ENCODE data around the gene PRR23E. TPM values are rescaled to one million over a fixed set of nuclear protein-coding genes. Genes with fewer than 3 reads are reported as not detected.

Gene PRR23E
- total RNA-seq, 3 donors from 2014 or later, result not detected

GRCh38 chr3:127182431-127182830 lies 10.5 kb upstream of the PRR23E start:
- ATAC-seq (no peak), DNase-seq (no peak)
- Histone ChIP-seq H3K4me1 (ENCODE audit: low read depth) (no peaks in the 10 kb centered on the region), H3K9me3 (no peaks in the 10 kb centered on the region), H3K4me3 (no peak overlapping the region), H3K36me3 (ENCODE audit: low read depth) (no peaks in the 10 kb centered on the region)
- no peak for TF ChIP-seq CTCF (IDR thresholded peaks at IDR 0.05)
- intact Hi-C loops (cut with DNase I, micrococcal nuclease), result no loop called here

- H3K9me3 ChIP-seq, result no peaks in the 10 kb centered on the region
- H3K4me3 ChIP-seq, result no peak overlapping the region
- DNase-seq (no peak), ATAC-seq (no peak)
- no peaks in the 10 kb centered on the region for H3K36me3 ChIP-seq (ENCODE audit: low read depth)
- H3K4me1 ChIP-seq (ENCODE audit: low read depth), result no peaks in the 10 kb centered on the region
- intact Hi-C loops (cut with DNase I, micrococcal nuclease), result no loop called here
- TF ChIP-seq CTCF (IDR thresholded peaks at IDR 0.05), result no peak
Observed at GRCh38 chr3:127182848-127183714, 9.8 kb upstream of the PRR23E start.

GRCh38 chr3:127183931-127184869 lies 8.7 kb upstream of the PRR23E start:
- no peak overlapping the region for H3K4me3 ChIP-seq
- H3K4me1 ChIP-seq (ENCODE audit: low read depth), result no peaks in the 10 kb centered on the region
- DNase-seq (no peak), ATAC-seq (no peak)
- intact Hi-C loops (cut with DNase I, micrococcal nuclease), result no loop called here
- H3K9me3 ChIP-seq, result no peaks in the 10 kb centered on the region
- no peak for TF ChIP-seq CTCF (IDR thresholded peaks at IDR 0.05)
- no peaks in the 10 kb centered on the region for H3K36me3 ChIP-seq (ENCODE audit: low read depth)

- TF ChIP-seq CTCF (IDR thresholded peaks at IDR 0.05), result no peak
- intact Hi-C loops (cut with DNase I, micrococcal nuclease), result no loop called here
Observed at GRCh38 chr3:127184870-127185216, 8.1 kb upstream of the PRR23E start.

DNA sequence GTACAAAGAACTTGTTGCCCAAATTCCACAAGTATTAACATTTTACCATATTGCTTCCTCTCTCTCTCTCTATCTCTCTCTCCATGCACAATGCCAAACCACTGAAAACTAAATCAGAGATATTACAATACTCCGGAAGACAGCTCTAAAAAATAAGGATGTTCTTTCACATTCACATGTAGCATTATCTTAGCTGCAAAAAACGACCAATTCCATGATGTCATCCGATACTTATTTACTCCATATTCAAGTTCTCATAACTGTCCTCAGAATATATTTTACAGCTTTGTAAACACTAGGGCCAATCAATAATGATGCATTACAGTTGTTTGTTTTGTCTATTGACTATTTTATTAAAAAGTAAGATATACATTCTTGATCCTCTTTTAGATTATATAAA lies 7.7 kb upstream of the PRR23E start:
- no peak for TF ChIP-seq CTCF (IDR thresholded peaks at IDR 0.05)

More at GRCh38 chr3:127184870-127185216, 8.1 kb upstream of the PRR23E start:
- H3K4me1 ChIP-seq (ENCODE audit: low read depth), result no peaks in the 10 kb centered on the region
- H3K36me3 ChIP-seq (ENCODE audit: low read depth), result no peaks in the 10 kb centered on the region
- no peak overlapping the region for H3K4me3 ChIP-seq
- no peaks in the 10 kb centered on the region for H3K9me3 ChIP-seq
- DNase-seq (no peak), ATAC-seq (no peak)

More for the DNA sequence above, 7.7 kb upstream of the PRR23E start:
- no peak for ATAC-seq
- H3K9me3 ChIP-seq, result no peaks in the 10 kb centered on the region
- H3K4me3 ChIP-seq, result no peak overlapping the region
- no peaks in the 10 kb centered on the region for H3K4me1 ChIP-seq (ENCODE audit: low read depth)
- DNase-seq, result no peak
- no peaks in the 10 kb centered on the region for H3K36me3 ChIP-seq (ENCODE audit: low read depth)
- intact Hi-C loops (cut with DNase I, micrococcal nuclease), result no loop called here
